Kidney (tissue), 14 donors: ENCODE data around the gene SLC49A3. TPM values are rescaled to one million over a fixed set of nuclear protein-coding genes. Genes with fewer than 3 reads are reported as not detected.
A peak's percentile ranks its signal among the peaks of the same experiment; 100 is the strongest.

ENCODE experiments used
- DNase-seq, 5 donors: peaks; one replicate each; pipeline ENCODE4 v3.0.0-alpha.2; 2013 to 2020
- FAIRE-seq: peaks from 2 replicates; lab custom pipeline; 2012; peaks lifted over from hg19 to GRCh38; lab: Jason Lieb, UNC
- H3K27ac ChIP-seq, 2 donors: one replicate each; pipeline ENCODE4 v1.7.0; 2013; ENCODE audit warnings: low read depth in 2 of 2, low read length in 2 of 2, inconsistent platforms in 1 of 2
- H3K27me3 ChIP-seq: one replicate; pipeline ENCODE4 v1.7.1; 2013; ENCODE audit warnings: low read length, inconsistent platforms; ENCODE audit not compliant: control insufficient read depth, insufficient read depth
- H3K36me3 ChIP-seq, 3 donors: one replicate each; pipeline versions ENCODE4 v1.7.0 to v1.7.1; 2013; ENCODE audit warnings: low read length in 3 of 3, control low read depth in 1 of 3, inconsistent platforms in 1 of 3; ENCODE audit not compliant: insufficient read depth in 3 of 3, control insufficient read depth in 2 of 3
- H3K4me1 ChIP-seq, 3 donors: one replicate each; pipeline versions ENCODE4 v1.7.0 to v1.7.1; 2013; ENCODE audit warnings: low read length in 3 of 3, inconsistent platforms in 1 of 3, low read depth in 1 of 3; ENCODE audit not compliant: control insufficient read depth in 2 of 3, insufficient read depth in 2 of 3
- H3K4me3 ChIP-seq, 3 donors: one replicate each; pipeline versions ENCODE4 v1.7.0 to v1.8.1; 2013; ENCODE audit warnings: low read length in 3 of 3, control low read depth in 1 of 3, inconsistent platforms in 1 of 3
- H3K9ac ChIP-seq, 3 donors: one replicate each; pipeline versions ENCODE4 v1.7.0 to v1.7.1; 2013; ENCODE audit warnings: low read length in 3 of 3, control low read depth in 1 of 3, inconsistent platforms in 1 of 3
- H3K9me3 ChIP-seq, 3 donors: one replicate each; pipeline versions ENCODE4 v1.7.0 to v1.7.1; 2013; ENCODE audit warnings: low read length in 3 of 3, control low read depth in 1 of 3, inconsistent platforms in 1 of 3; ENCODE audit not compliant: control insufficient read depth in 2 of 3, insufficient read depth in 1 of 3
- intact Hi-C: fragments of 100-400 bp; cut with DNase I; formaldehyde crosslinking; loops from one replicate; pipeline ENCODE4 v1.11.1; 2022
- polyA plus RNA-seq: library from polyadenylated mRNA; stranded (reverse); fragments of 350-450 nt; fragmentation: Illumina TruSeq; extraction: RNeasy Lipid Tissue Mini Kit (QIAGEN cat#74804); gene quantifications from one replicate; pipeline ENCODE4 v1.2.3, GENCODE V29; 2014; ENCODE audit warnings: low read depth, low replicate concordance; ENCODE audit not compliant: insufficient read depth
- total RNA-seq: library from RNA; stranded (reverse); fragmentation: NEBNext Ultra II Directional; extraction: Animal tissue kit (Norgen Biotek cat#: 25700); gene quantifications from one replicate; pipeline ENCODE4 v1.2.1, GENCODE V29; 2021
- TF ChIP-seq, protein P1 (sequence below): IDR thresholded peaks from 3 replicates; pipeline ENCODE4 v1.5.1; 2012; ENCODE audit warnings: mild to moderate bottlenecking, moderate library complexity, borderline replicate concordance; ENCODE audit not compliant: insufficient read depth; ENCODE audit errors: extremely low read depth
- donor health status: control.
- donor health status: control.
- donor health status: control.
- donor health status: control.
- donor health status: control.
- donor health status: DM: yes; HTN: yes; CAD: no.
- donor health status: Normal renal cell carcinoma (clear cell type).

Gene SLC49A3
- total and polyA plus RNA-seq, 2 donors from 2014 or later, result 12.6 to 18.2 TPM

DNA sequence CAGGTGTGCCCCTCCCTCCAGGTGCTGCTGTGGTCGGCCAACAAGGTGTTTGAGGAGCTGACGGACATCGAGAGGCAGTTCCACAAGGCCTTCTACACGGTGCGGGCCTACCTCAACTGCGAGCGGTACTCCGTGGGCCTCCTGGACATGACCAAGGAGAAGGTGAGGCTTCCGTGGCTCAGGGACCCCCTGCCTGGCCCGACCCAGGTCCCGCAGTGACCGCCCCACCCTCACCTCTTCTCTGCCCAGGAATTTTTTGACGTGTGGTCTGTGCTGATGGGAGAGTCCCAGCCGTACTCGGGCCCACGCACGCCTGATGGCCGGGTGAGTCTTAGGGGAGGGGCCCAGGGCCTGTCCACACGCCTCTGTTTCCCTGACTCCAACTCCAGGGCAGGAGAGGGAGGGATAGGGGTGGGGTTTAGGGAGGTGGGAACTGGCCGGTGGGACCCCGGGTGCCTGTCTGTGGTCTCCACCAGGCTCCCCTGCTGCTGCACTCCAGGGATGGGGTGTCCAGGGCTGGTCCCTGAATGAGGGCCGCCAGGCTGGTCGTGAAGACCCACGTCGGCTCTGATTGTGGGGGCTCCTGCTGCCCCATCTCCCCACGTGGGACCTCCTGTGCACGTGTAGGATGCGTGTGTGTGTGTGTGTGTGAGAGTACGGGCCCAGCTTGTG lies 35.0 kb downstream of the SLC49A3 start:
- no peak overlapping the region for H3K27ac ChIP-seq
- no peak overlapping the region for H3K9ac ChIP-seq
- intact Hi-C loops, result no loop called here
- DNase-seq (peak in 2 of 5 donors; percentile 39 to 60), FAIRE-seq (no peak)
- no peaks in the 10 kb centered on the region for H3K4me1 ChIP-seq
- H3K36me3 ChIP-seq, result no peaks in the 10 kb centered on the region
- TF ChIP-seq, protein P1, sequence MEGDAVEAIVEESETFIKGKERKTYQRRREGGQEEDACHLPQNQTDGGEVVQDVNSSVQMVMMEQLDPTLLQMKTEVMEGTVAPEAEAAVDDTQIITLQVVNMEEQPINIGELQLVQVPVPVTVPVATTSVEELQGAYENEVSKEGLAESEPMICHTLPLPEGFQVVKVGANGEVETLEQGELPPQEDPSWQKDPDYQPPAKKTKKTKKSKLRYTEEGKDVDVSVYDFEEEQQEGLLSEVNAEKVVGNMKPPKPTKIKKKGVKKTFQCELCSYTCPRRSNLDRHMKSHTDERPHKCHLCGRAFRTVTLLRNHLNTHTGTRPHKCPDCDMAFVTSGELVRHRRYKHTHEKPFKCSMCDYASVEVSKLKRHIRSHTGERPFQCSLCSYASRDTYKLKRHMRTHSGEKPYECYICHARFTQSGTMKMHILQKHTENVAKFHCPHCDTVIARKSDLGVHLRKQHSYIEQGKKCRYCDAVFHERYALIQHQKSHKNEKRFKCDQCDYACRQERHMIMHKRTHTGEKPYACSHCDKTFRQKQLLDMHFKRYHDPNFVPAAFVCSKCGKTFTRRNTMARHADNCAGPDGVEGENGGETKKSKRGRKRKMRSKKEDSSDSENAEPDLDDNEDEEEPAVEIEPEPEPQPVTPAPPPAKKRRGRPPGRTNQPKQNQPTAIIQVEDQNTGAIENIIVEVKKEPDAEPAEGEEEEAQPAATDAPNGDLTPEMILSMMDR, result no peak
- H3K27me3 ChIP-seq, result no peaks in the 10 kb centered on the region
- H3K9me3 ChIP-seq, result no peaks in the 10 kb centered on the region
- no peak overlapping the region for H3K4me3 ChIP-seq

GRCh38 chr4:653080-653821 lies 35.7 kb downstream of the SLC49A3 start:
- Histone ChIP-seq H3K4me1 (no peaks in the 10 kb centered on the region), H3K9me3 (no peaks in the 10 kb centered on the region), H3K27ac (no peak overlapping the region), H3K4me3 (no peak overlapping the region), H3K27me3 (no peaks in the 10 kb centered on the region), H3K36me3 (no peaks in the 10 kb centered on the region), H3K9ac (no peak overlapping the region)
- intact Hi-C loops, result no loop called here
- no peak for FAIRE-seq
- TF ChIP-seq, protein P1, result no peak
- peak in 2 of 5 donors; percentile 40 to 65 for DNase-seq

- FAIRE-seq (no peak), DNase-seq (peak in 2 of 5 donors; percentile 53 to 54)
- Histone ChIP-seq H3K4me1 (no peaks in the 10 kb centered on the region), H3K27me3 (no peaks in the 10 kb centered on the region), H3K36me3 (no peaks in the 10 kb centered on the region), H3K4me3 (no peak overlapping the region), H3K27ac (no peak overlapping the region), H3K9ac (no peak overlapping the region), H3K9me3 (no peaks in the 10 kb centered on the region)
- intact Hi-C loops, result no loop called here
- TF ChIP-seq, protein P1, result no peak
Observed at GRCh38 chr4:651884-652642, 36.9 kb downstream of the SLC49A3 start.
